HG02870 (cell line): ENCODE data around the gene FBXO24.

Source experiments
- ATAC-seq: cut with Tn5 transposase; IDR thresholded peaks from one replicate; pipeline ENCODE4 v1.9.1; 2021; ENCODE audit warnings: mild to moderate bottlenecking, moderate library complexity; ENCODE audit not compliant: unreplicated experiment

FBXO24 gene

GRCh38 chr7:100589341-100589947, 3.3 kb downstream of the FBXO24 start:
- ATAC-seq = no peak

GRCh38 chr7:100590077-100590737, 4.1 kb downstream of the FBXO24 start:
- no peak for ATAC-seq

- ATAC-seq = no peak
Measured at GRCh38 chr7:100591596-100591995, 5.5 kb downstream of the FBXO24 start.

GRCh38 chr7:100595188-100595587, 9.1 kb downstream of the FBXO24 start:
- ATAC-seq = no peak

- ATAC-seq = no peak
Measured at GRCh38 chr7:100598425-100598824, 12.3 kb downstream of the FBXO24 start.

GRCh38 chr7:100599911-100600729, 14.0 kb downstream of the FBXO24 start:
- ATAC-seq = no peak

- ATAC-seq = no peak
Measured at GRCh38 chr7:100600730-100601038, 14.6 kb downstream of the FBXO24 start.

- ATAC-seq = no peak
Measured at GRCh38 chr7:100602889-100603725, 17.0 kb downstream of the FBXO24 start.

- no peak for ATAC-seq
Measured at GRCh38 chr7:100603726-100604027, 17.5 kb downstream of the FBXO24 start.

GRCh38 chr7:100604028-100604975, 18.2 kb downstream of the FBXO24 start:
- ATAC-seq = no peak

- ATAC-seq = no peak
Measured at GRCh38 chr7:100604976-100605911, 19.1 kb downstream of the FBXO24 start.

GRCh38 chr7:100606313-100606712, 20.2 kb downstream of the FBXO24 start:
- no peak for ATAC-seq

- no peak for ATAC-seq
Measured at GRCh38 chr7:100607111-100607510, 21.0 kb downstream of the FBXO24 start.

GRCh38 chr7:100609958-100610357, 23.8 kb downstream of the FBXO24 start:
- no peak for ATAC-seq

GRCh38 chr7:100611983-100612729, 26.0 kb downstream of the FBXO24 start, which contains the start of gene MOSPD3:
Gene MOSPD3 (plus strand): TSS chr7:100612540. CDS start chr7:100612792, 252 bp downstream.
- peak; percentile 92 for ATAC-seq

GRCh38 chr7:100612730-100613390, 26.7 kb downstream of the FBXO24 start:
- no peak for ATAC-seq

GRCh38 chr7:100613412-100614175, 27.5 kb downstream of the FBXO24 start:
- ATAC-seq = no peak
